HEK293 (cell line): ENCODE results near the gene TCEAL1.

ENCODE experiments used
- GFI1B ChIP-seq: fragments of 450-650 bp; formaldehyde crosslinking; IDR thresholded peaks from 2 replicates; pipeline ENCODE4 v1.5.1; 2016; ENCODE audit warnings: missing biosample characterization, missing genetic modification characterization
- GLI2 ChIP-seq: fragments of 450-650 bp; formaldehyde crosslinking; IDR thresholded peaks from 2 replicates; pipeline ENCODE4; 2017; ENCODE audit warnings: missing biosample characterization, missing genetic modification characterization, low read depth, borderline replicate concordance
- GLIS2 ChIP-seq: fragments of 450-650 bp; formaldehyde crosslinking; IDR thresholded peaks from 2 replicates; pipeline ENCODE4 v1.5.1; 2016; ENCODE audit warnings: missing biosample characterization, missing genetic modification characterization
- IKZF3 ChIP-seq: fragments of 450-650 bp; IDR thresholded peaks from 2 replicates; pipeline ENCODE4 v1.5.0; 2018; ENCODE audit warnings: missing biosample characterization, mild to moderate bottlenecking, missing genetic modification characterization, moderate library complexity
- KLF1 ChIP-seq: fragments of 450-650 bp; formaldehyde crosslinking; IDR thresholded peaks from 2 replicates; pipeline ENCODE4 v1.5.1; 2016; ENCODE audit warnings: missing biosample characterization, missing genetic modification characterization
- KLF16 ChIP-seq: fragments of 450-650 bp; formaldehyde crosslinking; IDR thresholded peaks from 2 replicates; pipeline ENCODE4 v1.5.1; 2017; ENCODE audit warnings: missing biosample characterization, missing genetic modification characterization
- PRDM1 ChIP-seq: fragments of 450-650 bp; formaldehyde crosslinking; IDR thresholded peaks from 2 replicates; pipeline ENCODE4; 2016; ENCODE audit warnings: missing biosample characterization, missing genetic modification characterization
- PRDM4 ChIP-seq: fragments of 450-650 bp; formaldehyde crosslinking; IDR thresholded peaks from 2 replicates; pipeline ENCODE4 v1.5.1; 2017; ENCODE audit warnings: missing biosample characterization, missing genetic modification characterization
- SCRT2 ChIP-seq: fragments of 450-650 bp; formaldehyde crosslinking; IDR thresholded peaks from 2 replicates; pipeline ENCODE4 v1.5.1; 2016; ENCODE audit warnings: missing biosample characterization, missing genetic modification characterization
- ZBTB21 ChIP-seq: fragments of 450-650 bp; formaldehyde crosslinking; IDR thresholded peaks from 2 replicates; pipeline ENCODE4 v1.5.1; 2017; ENCODE audit warnings: missing biosample characterization, missing genetic modification characterization
- ZBTB49 ChIP-seq: fragments of 450-650 bp; formaldehyde crosslinking; IDR thresholded peaks from 2 replicates; pipeline ENCODE4 v1.5.1; 2016; ENCODE audit warnings: missing biosample characterization, missing genetic modification characterization, low read depth
- ZBTB6 ChIP-seq: fragments of 450-650 bp; formaldehyde crosslinking; IDR thresholded peaks from 2 replicates; pipeline ENCODE4 v1.5.1; 2017; ENCODE audit warnings: missing biosample characterization, missing genetic modification characterization
- ZFHX2 ChIP-seq: fragments of 450-650 bp; formaldehyde crosslinking; conservative IDR thresholded peaks from 2 replicates; pipeline ENCODE4 v1.5.1; 2016; ENCODE audit warnings: missing biosample characterization, missing genetic modification characterization
- ZFP3 ChIP-seq: fragments of 450-650 bp; formaldehyde crosslinking; IDR thresholded peaks from 2 replicates; pipeline ENCODE4 v1.5.1; 2016; ENCODE audit warnings: low read depth, missing biosample characterization, missing genetic modification characterization
- ZFP37 ChIP-seq: fragments of 450-650 bp; formaldehyde crosslinking; IDR thresholded peaks from 2 replicates; pipeline ENCODE4 v1.5.1; 2016; ENCODE audit warnings: missing biosample characterization, missing genetic modification characterization
- ZNF10 ChIP-seq: fragments of 450-650 bp; formaldehyde crosslinking; IDR thresholded peaks from 2 replicates; pipeline ENCODE4 v1.5.1; 2017; ENCODE audit warnings: missing biosample characterization, missing genetic modification characterization
- ZNF138 ChIP-seq: fragments of 450-650 bp; formaldehyde crosslinking; IDR thresholded peaks from 2 replicates; pipeline ENCODE4 v1.5.1; 2016; ENCODE audit warnings: missing biosample characterization, missing genetic modification characterization, borderline replicate concordance
- ZNF18 ChIP-seq: fragments of 450-650 bp; formaldehyde crosslinking; IDR thresholded peaks from 2 replicates; pipeline ENCODE4 v1.5.1; 2016; ENCODE audit warnings: missing biosample characterization, missing genetic modification characterization
- ZNF214 ChIP-seq: fragments of 450-650 bp; formaldehyde crosslinking; IDR thresholded peaks from 2 replicates; pipeline ENCODE4 v1.5.1; 2017; ENCODE audit warnings: missing biosample characterization, mild to moderate bottlenecking, missing genetic modification characterization, borderline replicate concordance
- ZNF302 ChIP-seq: fragments of 450-650 bp; formaldehyde crosslinking; IDR thresholded peaks from 2 replicates; pipeline ENCODE4 v1.5.1; 2016; ENCODE audit warnings: missing biosample characterization, missing genetic modification characterization, low read depth
- ZNF341 ChIP-seq: fragments of 450-650 bp; formaldehyde crosslinking; IDR thresholded peaks from 2 replicates; pipeline ENCODE4; 2016; ENCODE audit warnings: low read depth, missing biosample characterization, missing genetic modification characterization
- ZNF423 ChIP-seq: fragments of 450-650 bp; formaldehyde crosslinking; IDR thresholded peaks from 2 replicates; pipeline ENCODE4 v1.5.1; 2016; ENCODE audit warnings: missing biosample characterization, missing genetic modification characterization
- ZNF426 ChIP-seq: fragments of 450-650 bp; formaldehyde crosslinking; IDR thresholded peaks from 2 replicates; pipeline ENCODE4 v1.5.1; 2017; ENCODE audit warnings: missing biosample characterization, missing genetic modification characterization, mild to moderate bottlenecking, inconsistent platforms, moderate library complexity
- ZNF544 ChIP-seq: fragments of 450-650 bp; formaldehyde crosslinking; IDR thresholded peaks from 2 replicates; pipeline ENCODE4 v1.5.0; 2017; ENCODE audit warnings: missing biosample characterization, missing genetic modification characterization
- ZNF600 ChIP-seq: fragments of 450-650 bp; formaldehyde crosslinking; IDR thresholded peaks from 2 replicates; pipeline ENCODE4 v1.5.1; 2016; ENCODE audit warnings: missing biosample characterization, missing genetic modification characterization
- ZNF621 ChIP-seq: fragments of 450-650 bp; formaldehyde crosslinking; IDR thresholded peaks from 2 replicates; pipeline ENCODE4 v1.5.1; 2017; ENCODE audit warnings: missing biosample characterization, missing genetic modification characterization
- ZNF624 ChIP-seq: fragments of 450-650 bp; formaldehyde crosslinking; IDR thresholded peaks from 2 replicates; pipeline ENCODE4 v1.5.1; 2017; ENCODE audit warnings: missing biosample characterization, missing genetic modification characterization
- ZNF76 ChIP-seq: fragments of 450-650 bp; formaldehyde crosslinking; IDR thresholded peaks from 2 replicates; pipeline ENCODE4; 2016; ENCODE audit warnings: low read depth, missing biosample characterization, missing genetic modification characterization, borderline replicate concordance
- TF ChIP-seq, protein P1 (sequence below): fragments of 450-650 bp; formaldehyde crosslinking; IDR thresholded peaks from 2 replicates; pipeline ENCODE4 v1.5.1; 2016; ENCODE audit warnings: missing biosample characterization, missing genetic modification characterization
- TF ChIP-seq, protein P2 (sequence below): fragments of 450-650 bp; formaldehyde crosslinking; IDR thresholded peaks from 2 replicates; pipeline ENCODE4 v1.5.1; 2017; ENCODE audit warnings: missing biosample characterization, mild to moderate bottlenecking, missing genetic modification characterization, moderate library complexity

The TCEAL1 gene

GRCh38 chrX:103585411-103586313 is 43.1 kb upstream of the TCEAL1 start, which contains the start of gene TCEAL4 (continued):
- TF ChIP-seq ZFP3 (tag by site-specific recombination): no peak
- no peak for TF ChIP-seq GLI2
- TF ChIP-seq KLF16 (tag by site-specific recombination): peak; percentile 32; the same call in 1 of the 2 replicates
- no peak for TF ChIP-seq ZNF10 (tag by site-specific recombination)
- no peak for TF ChIP-seq PRDM1 (tag by site-specific recombination)
- TF ChIP-seq SCRT2 (tag by site-specific recombination): no peak
- no peak for TF ChIP-seq ZNF426 (tag by site-specific recombination)
- no peak for TF ChIP-seq ZBTB6
- no peak for TF ChIP-seq ZNF544
- TF ChIP-seq ZFP37 (tag by site-specific recombination): no peak
- 0 out of 2 replicates have a peak, but pooled peaks have one; percentile 35 for TF ChIP-seq ZNF341 (tag by site-specific recombination)
- no peak for TF ChIP-seq ZBTB21 (tag by site-specific recombination)
- no peak for TF ChIP-seq GFI1B (tag by site-specific recombination)
- TF ChIP-seq GLIS2: peak; percentile 59
- TF ChIP-seq KLF1 (tag by site-specific recombination): no peak
- peak; percentile 27; the same call in 1 of the 2 replicates for TF ChIP-seq ZFHX2 (tag by site-specific recombination)
- no peak for TF ChIP-seq ZNF214 (tag by site-specific recombination)
- TF ChIP-seq ZNF18 (tag by site-specific recombination): no peak
- no peak for TF ChIP-seq ZNF302 (tag by site-specific recombination)
- TF ChIP-seq IKZF3 (tag by site-specific recombination): no peak
- no peak for TF ChIP-seq ZNF423 (tag by site-specific recombination)
- 0 out of 2 replicates have a peak, but pooled peaks have one; percentile 22 for TF ChIP-seq ZNF600
- no peak for TF ChIP-seq PRDM4 (tag by site-specific recombination)
- no peak for TF ChIP-seq ZNF76 (tag by site-specific recombination)
- no peak for TF ChIP-seq ZNF621 (tag by site-specific recombination)
- TF ChIP-seq, protein P1, sequence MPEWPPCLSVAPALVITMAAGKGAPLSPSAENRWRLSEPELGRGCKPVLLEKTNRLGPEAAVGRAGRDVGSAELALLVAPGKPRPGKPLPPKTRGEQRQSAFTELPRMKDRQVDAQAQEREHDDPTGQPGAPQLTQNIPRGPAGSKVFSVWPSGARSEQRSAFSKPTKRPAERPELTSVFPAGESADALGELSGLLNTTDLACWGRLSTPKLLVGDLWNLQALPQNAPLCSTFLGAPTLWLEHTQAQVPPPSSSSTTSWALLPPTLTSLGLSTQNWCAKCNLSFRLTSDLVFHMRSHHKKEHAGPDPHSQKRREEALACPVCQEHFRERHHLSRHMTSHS (tag by site-specific recombination): no peak
- TF ChIP-seq, protein P2, sequence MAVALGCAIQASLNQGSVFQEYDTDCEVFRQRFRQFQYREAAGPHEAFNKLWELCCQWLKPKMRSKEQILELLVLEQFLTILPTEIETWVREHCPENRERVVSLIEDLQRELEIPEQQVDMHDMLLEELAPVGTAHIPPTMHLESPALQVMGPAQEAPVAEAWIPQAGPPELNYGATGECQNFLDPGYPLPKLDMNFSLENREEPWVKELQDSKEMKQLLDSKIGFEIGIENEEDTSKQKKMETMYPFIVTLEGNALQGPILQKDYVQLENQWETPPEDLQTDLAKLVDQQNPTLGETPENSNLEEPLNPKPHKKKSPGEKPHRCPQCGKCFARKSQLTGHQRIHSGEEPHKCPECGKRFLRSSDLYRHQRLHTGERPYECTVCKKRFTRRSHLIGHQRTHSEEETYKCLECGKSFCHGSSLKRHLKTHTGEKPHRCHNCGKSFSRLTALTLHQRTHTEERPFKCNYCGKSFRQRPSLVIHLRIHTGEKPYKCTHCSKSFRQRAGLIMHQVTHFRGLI (tag by site-specific recombination): no peak
- no peak for TF ChIP-seq ZBTB49 (tag by site-specific recombination)
- no peak for TF ChIP-seq ZNF624
- TF ChIP-seq ZNF138 (tag by site-specific recombination): no peak
